ENCODE results near the gene BAIAP2. TPM values are rescaled to one million over a fixed set of nuclear protein-coding genes. Genes with fewer than 3 reads are reported as not detected.
A peak's percentile ranks its signal among the peaks of the same experiment; 100 is the strongest.

The BAIAP2 gene
- total and polyA plus RNA-seq, 2 of the 13 experiments (the other 11 are each of a cell fraction or from before 2014, with no cell fraction given), result 22.5 to 24.0 TPM

GRCh38 chr17:81025065-81025740, 9.7 kb upstream of the BAIAP2 start (continued):
- TF ChIP-seq ZNF276 (CRISPR knock-in tag; IDR thresholded peaks at IDR 0.05; ENCODE audit: low read depth), result no peak
- TF ChIP-seq GPBP1L1 (CRISPR knock-in tag; IDR thresholded peaks at IDR 0.05), result no peak
- no peak for TF ChIP-seq MAZ (IDR thresholded peaks at IDR 0.05; ENCODE audit: borderline replicate concordance, low read depth, low read length)
- no peak for TF ChIP-seq MAZ (CRISPR knock-in tag; IDR thresholded peaks at IDR 0.05; ENCODE audit: low read depth)
- no peak for TF ChIP-seq ZNF563 (CRISPR knock-in tag; IDR thresholded peaks at IDR 0.05)
- no peak for TF ChIP-seq ZNF703 (CRISPR knock-in tag; IDR thresholded peaks at IDR 0.05; ENCODE audit: borderline replicate concordance)
- TF ChIP-seq POLR2AphosphoS5 (IDR thresholded peaks at IDR 0.05; ENCODE audit: low read depth, low read length), result no peak
- peak; percentile 48 for TF ChIP-seq CEBPG (CRISPR knock-in tag; IDR thresholded peaks at IDR 0.05)
- no peak for TF ChIP-seq RNF219 (CRISPR knock-in tag; IDR thresholded peaks at IDR 0.05)
- no peak for TF ChIP-seq ARNTL (CRISPR knock-in tag; IDR thresholded peaks at IDR 0.05)
- no peak for TF ChIP-seq MLX (CRISPR knock-in tag; IDR thresholded peaks at IDR 0.05)
- no peak for TF ChIP-seq SP2 (CRISPR knock-in tag; IDR thresholded peaks at IDR 0.05)
- TF ChIP-seq CBX2 (IDR thresholded peaks at IDR 0.05; ENCODE audit: low read depth, low read length), result peak; percentile 48; the same call in 1 of the 2 replicates
- TF ChIP-seq CBX2 (CRISPR knock-in tag; IDR thresholded peaks at IDR 0.05; ENCODE audit: low read depth), result no peak
- no peak for TF ChIP-seq WIZ (CRISPR knock-in tag; IDR thresholded peaks at IDR 0.05)
- no peak for TF ChIP-seq KAT2B (IDR thresholded peaks at IDR 0.05; ENCODE audit: borderline replicate concordance, low read depth, low read length)
- TF ChIP-seq HNF4A (CRISPR knock-in tag; IDR thresholded peaks at IDR 0.05), result peak; percentile 46; the same call in 1 of the 2 replicates
- no peak for TF ChIP-seq FOXC1 (CRISPR knock-in tag; IDR thresholded peaks at IDR 0.05; ENCODE audit: borderline replicate concordance)
- TF ChIP-seq YEATS4 (CRISPR knock-in tag; IDR thresholded peaks at IDR 0.05; ENCODE audit: borderline replicate concordance), result no peak
